ENCODE measurements around the gene SLC4A3. TPM values are rescaled to one million over a fixed set of nuclear protein-coding genes. Genes with fewer than 3 reads are reported as not detected.

The SLC4A3 gene
- total and polyA plus RNA-seq, 2 of the 8 experiments (the other 6 are each of a cell fraction or from before 2014, with no cell fraction given): 4.8 to 7.4 TPM

DNA sequence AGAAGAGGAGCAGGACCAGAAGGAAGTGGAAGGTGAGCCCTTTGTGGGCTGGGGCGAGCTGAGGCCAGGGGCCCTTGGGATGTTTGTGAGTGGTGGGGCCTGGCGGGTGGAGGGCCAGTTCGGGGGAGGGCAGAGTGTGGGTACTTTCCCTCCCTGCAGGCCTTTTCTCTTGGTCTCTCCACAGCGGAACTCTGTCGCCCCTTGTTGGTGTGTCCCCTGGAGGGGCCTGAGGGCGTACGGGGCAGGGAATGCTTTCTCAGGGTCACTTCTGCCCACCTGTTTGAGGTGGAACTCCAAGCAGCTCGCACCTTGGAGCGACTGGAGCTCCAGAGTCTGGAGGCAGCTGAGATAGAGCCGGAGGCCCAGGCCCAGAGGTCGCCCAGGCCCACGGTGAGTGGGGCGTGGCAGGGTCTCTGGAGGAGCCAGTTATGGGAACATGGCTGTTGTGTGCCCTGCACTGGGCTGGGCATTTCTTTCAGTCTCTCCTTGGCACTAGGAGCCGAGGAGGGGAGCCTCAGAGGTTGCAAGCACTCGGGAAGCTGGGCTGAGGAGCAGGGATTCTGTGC, 18.9 kb upstream of the SLC4A3 start:
- no peak overlapping the region for H3K9ac ChIP-seq (replicated peaks in 1 of 4; ENCODE audit: extremely low read depth in 1 of 4, low read depth in 3 of 4, low read length in 3 of 4)
- 79% methylated on average over 15 of the region's 15 CpGs; no CpG with 5 or more reads in 1 of the 2 experiments for WGBS, 2 experiments (ENCODE audit: extremely low coverage in 1 of 2, insufficient coverage in 1 of 2, insufficient read length in 1 of 2, insufficient replicate concordance in 2 of 2, low coverage in 1 of 2, low lambda C conversion rate in 2 of 2, missing lambda C conversion rate in 1 of 2)

More for the DNA sequence above, 18.9 kb upstream of the SLC4A3 start:
- H4K8ac ChIP-seq (ENCODE audit: extremely low read depth, insufficient read depth, low read length): no peak overlapping the region
- no peaks in the 10 kb centered on the region for H3K79me2 ChIP-seq (ENCODE audit: control insufficient read depth in 1 of 2, insufficient read depth in 2 of 2, low read length in 2 of 2)
- H3K4me1 ChIP-seq (replicated peaks in 1 of 4; ENCODE audit: control insufficient read depth in 3 of 4, insufficient read depth in 4 of 4, low read length in 3 of 4): no peaks in the 10 kb centered on the region; a peak in 1 of 7 replicates
- peaks cover 0 to 8% (median 2%) of the 10 kb centered on the region in 4 experiments; a peak in 4 of 8 replicates for H3K36me3 ChIP-seq (ENCODE audit: control insufficient read depth in 2 of 4, insufficient read depth in 4 of 4, low read length in 3 of 4)
- H2BK15ac ChIP-seq (ENCODE audit: low read length): no peak overlapping the region
- no peak overlapping the region for H2BK12ac ChIP-seq (ENCODE audit: low read depth, low read length)
- TF ChIP-seq CTCF (IDR thresholded peaks at IDR 0.05; ENCODE audit: control extremely low read depth in 1 of 3, insufficient read depth in 1 of 3, low read depth in 1 of 3, low read length in 3 of 3) (no peak), RAD21 (IDR thresholded peaks at IDR 0.05 in 1 of 2, conservative IDR thresholded peaks at IDR 0.05 in 1 of 2; ENCODE audit: low read depth in 2 of 2, low read length in 2 of 2) (peak in 1 of 2 experiments; percentile 25; a peak in 1 of 4 replicates), JUND (IDR thresholded peaks at IDR 0.05; ENCODE audit: low read length) (no peak)
- no peak overlapping the region for H2BK5ac ChIP-seq (ENCODE audit: low read depth, low read length)
- no peak overlapping the region for H3K4ac ChIP-seq (replicated peaks; ENCODE audit: insufficient read length, low read depth, low read length)
- no peak overlapping the region for H4K5ac ChIP-seq (ENCODE audit: insufficient read length, low read depth, low read length)
- no peaks in the 10 kb centered on the region for H3K27me3 ChIP-seq (replicated peaks in 1 of 4; ENCODE audit: control insufficient read depth in 3 of 4, extremely low read depth in 1 of 4, insufficient read depth in 3 of 4, low read length in 3 of 4)
- no peaks in the 10 kb centered on the region for H3K23me2 ChIP-seq (ENCODE audit: low read depth, low read length)
- ChIA-PET POLR2A (ENCODE audit: partially characterized antibody) (interaction anchor here (0.6 to 3.8 kb wide), 5 partner anchors 11 to 1963 kb away, joined by 3 to 22 read pairs (median 4); partner anchors contain the start of genes CHPF, STK11IP and TMEM198), CTCF (ENCODE audit: partially characterized antibody) (interaction anchor here (0.7 to 18.7 kb wide), 10 partner anchors 9 to 120 kb away, joined by 3 to 356 read pairs (median 4); partner anchors contain the start of genes CHPF and SLC4A3)
- H2AK5ac ChIP-seq (ENCODE audit: low read depth, low read length): no peak overlapping the region
- no peaks in the 10 kb centered on the region; the same call in 1 of the 2 replicates for H3K79me1 ChIP-seq (ENCODE audit: low read depth, low read length)
- no peak overlapping the region for H2AFZ ChIP-seq (ENCODE audit: low read length)
- no peak overlapping the region for H3K18ac ChIP-seq (ENCODE audit: extremely low read depth, low read length)
- no peak overlapping the region for H2BK120ac ChIP-seq (replicated peaks; ENCODE audit: low read depth, low read length)
- no peak overlapping the region for H3K27ac ChIP-seq (ENCODE audit: low read depth, low read length)
- FAIRE-seq (no peak), DNase-seq (ENCODE audit: low read depth in 1 of 2, low spot score in 2 of 2) (no peak)
- no peak overlapping the region for H2BK20ac ChIP-seq (ENCODE audit: low read length)
- peaks cover 2 to 3% of the 10 kb centered on the region in 2 experiments for H4K20me1 ChIP-seq (replicated peaks in 1 of 2; ENCODE audit: control insufficient read depth in 1 of 2, insufficient read depth in 2 of 2, low read length in 2 of 2)
- no peak overlapping the region for H3K4me3 ChIP-seq (ENCODE audit: extremely low read depth in 1 of 4, insufficient read depth in 2 of 4, low read depth in 3 of 4, low read length in 4 of 4)
- H3K9me3 ChIP-seq (ENCODE audit: insufficient read depth in 2 of 2, low read depth in 1 of 2, low read length in 1 of 2): no peaks in the 10 kb centered on the region
- H4K91ac ChIP-seq (replicated peaks; ENCODE audit: insufficient read length, low read length): no peak overlapping the region
- no peak overlapping the region for H3K23ac ChIP-seq (ENCODE audit: insufficient read length)
- H3K4me2 ChIP-seq (ENCODE audit: insufficient read depth in 1 of 2, low read depth in 2 of 2, low read length in 2 of 2): no peak overlapping the region
- H3K56ac ChIP-seq (replicated peaks; ENCODE audit: insufficient read length, low read depth, low read length): no peak overlapping the region
- no peak overlapping the region for H3K14ac ChIP-seq (ENCODE audit: insufficient read length)
